ENCODE measurements around the gene LRRC41.

The LRRC41 gene

DNA sequence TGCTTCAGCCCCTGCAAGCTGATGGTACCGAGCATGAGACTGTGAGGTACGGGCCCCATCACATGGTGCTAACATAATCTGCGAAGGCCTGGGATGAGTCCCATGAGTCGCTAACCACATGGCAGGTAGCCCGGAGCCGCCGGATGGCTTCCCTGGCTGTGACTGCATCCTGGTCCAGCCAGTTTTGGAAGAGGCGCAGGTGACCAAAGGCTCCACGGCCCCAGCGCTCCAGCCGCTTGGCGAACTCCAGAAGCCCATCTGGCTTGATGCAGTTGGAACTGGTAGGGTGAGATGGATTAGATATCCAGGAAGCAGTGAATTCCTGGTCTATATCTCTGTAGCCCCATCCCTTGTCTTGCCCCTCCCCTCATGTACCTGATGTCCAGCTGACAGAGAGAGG, 24.6 kb downstream of the LRRC41 start:
- H3K27me3 ChIP-seq (replicated peaks) = no peaks in the 10 kb centered on the region
- peaks cover 34% of the 10 kb centered on the region for H3K36me3 ChIP-seq (replicated peaks)

DNA sequence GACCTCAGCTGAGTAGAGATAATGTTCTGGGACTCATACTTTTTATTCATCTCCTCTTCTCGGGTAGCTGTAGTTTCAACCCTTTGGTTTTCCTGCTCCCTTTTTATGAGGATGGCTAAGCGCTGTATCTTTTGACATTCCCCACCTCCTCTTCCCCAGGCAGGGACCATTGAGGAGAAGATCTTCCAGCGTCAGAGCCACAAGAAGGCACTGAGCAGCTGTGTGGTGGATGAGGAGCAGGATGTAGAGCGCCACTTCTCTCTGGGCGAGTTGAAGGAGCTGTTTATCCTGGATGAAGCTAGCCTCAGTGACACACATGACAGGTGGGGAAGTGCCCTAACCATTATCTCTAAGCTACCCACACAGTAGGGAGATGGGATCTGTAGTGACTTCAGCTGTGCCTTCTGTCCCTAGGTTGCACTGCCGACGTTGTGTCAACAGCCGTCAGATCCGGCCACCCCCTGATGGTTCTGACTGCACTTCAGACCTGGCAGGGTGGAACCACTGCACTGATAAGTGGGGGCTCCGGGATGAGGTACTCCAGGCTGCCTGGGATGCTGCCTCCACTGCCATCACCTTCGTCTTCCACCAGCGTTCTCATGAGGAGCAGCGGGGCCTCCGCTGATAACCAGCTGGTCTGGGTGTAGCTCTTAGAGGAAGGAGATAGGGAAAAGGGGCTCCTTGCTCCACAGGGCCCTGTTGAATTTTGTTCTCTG, 25.6 kb downstream of the LRRC41 start:
- no peak overlapping the region for H3K4me3 ChIP-seq (ENCODE audit: low read depth, low read length)
- no peak for DNase-seq
- in situ Hi-C loops (cut with HindIII; ENCODE audit: low pct_ligation_motif_present, low sequenced_read_pairs) = no loop called here
- H3K36me3 ChIP-seq (replicated peaks) = peaks cover 28% of the 10 kb centered on the region
- no peak overlapping the region for H3K27ac ChIP-seq
- H3K27me3 ChIP-seq (replicated peaks) = no peaks in the 10 kb centered on the region
- TF ChIP-seq, protein P1, sequence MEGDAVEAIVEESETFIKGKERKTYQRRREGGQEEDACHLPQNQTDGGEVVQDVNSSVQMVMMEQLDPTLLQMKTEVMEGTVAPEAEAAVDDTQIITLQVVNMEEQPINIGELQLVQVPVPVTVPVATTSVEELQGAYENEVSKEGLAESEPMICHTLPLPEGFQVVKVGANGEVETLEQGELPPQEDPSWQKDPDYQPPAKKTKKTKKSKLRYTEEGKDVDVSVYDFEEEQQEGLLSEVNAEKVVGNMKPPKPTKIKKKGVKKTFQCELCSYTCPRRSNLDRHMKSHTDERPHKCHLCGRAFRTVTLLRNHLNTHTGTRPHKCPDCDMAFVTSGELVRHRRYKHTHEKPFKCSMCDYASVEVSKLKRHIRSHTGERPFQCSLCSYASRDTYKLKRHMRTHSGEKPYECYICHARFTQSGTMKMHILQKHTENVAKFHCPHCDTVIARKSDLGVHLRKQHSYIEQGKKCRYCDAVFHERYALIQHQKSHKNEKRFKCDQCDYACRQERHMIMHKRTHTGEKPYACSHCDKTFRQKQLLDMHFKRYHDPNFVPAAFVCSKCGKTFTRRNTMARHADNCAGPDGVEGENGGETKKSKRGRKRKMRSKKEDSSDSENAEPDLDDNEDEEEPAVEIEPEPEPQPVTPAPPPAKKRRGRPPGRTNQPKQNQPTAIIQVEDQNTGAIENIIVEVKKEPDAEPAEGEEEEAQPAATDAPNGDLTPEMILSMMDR (IDR thresholded peaks at IDR 0.05; ENCODE audit: low read depth, low read length, missing control alignments) = no peak

More for the DNA sequence above, 24.6 kb downstream of the LRRC41 start:
- no peak for DNase-seq
- Histone ChIP-seq H3K4me3 (ENCODE audit: low read depth, low read length) (no peak overlapping the region), H3K27ac (no peak overlapping the region)
- in situ Hi-C loops (cut with HindIII; ENCODE audit: low pct_ligation_motif_present, low sequenced_read_pairs) = no loop called here
- TF ChIP-seq, protein P1 (IDR thresholded peaks at IDR 0.05; ENCODE audit: low read depth, low read length, missing control alignments) = no peak

DNA sequence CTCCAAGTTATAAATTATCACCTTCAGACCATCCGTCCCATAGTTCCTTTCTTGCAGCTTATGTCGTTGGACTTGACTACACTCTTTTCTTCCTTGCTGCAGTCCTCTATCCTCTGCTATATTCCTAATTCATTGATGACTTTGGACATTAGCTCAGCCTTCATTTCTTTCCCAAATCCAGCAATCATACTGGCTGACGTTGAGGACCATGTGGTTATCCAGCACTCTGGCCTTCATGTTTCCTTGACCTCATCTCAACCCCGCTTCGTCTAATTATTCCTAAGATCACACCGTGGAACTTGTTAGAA, 28.4 kb downstream of the LRRC41 start:
- DNase-seq = no peak
- H3K27me3 ChIP-seq (replicated peaks) = no peaks in the 10 kb centered on the region
- H3K27ac ChIP-seq = no peak overlapping the region
- no peak overlapping the region for H3K4me3 ChIP-seq (ENCODE audit: low read depth, low read length)
- H3K36me3 ChIP-seq (replicated peaks) = peaks cover 9% of the 10 kb centered on the region
- TF ChIP-seq, protein P1 (IDR thresholded peaks at IDR 0.05; ENCODE audit: low read depth, low read length, missing control alignments) = no peak
- in situ Hi-C loops (cut with HindIII; ENCODE audit: low pct_ligation_motif_present, low sequenced_read_pairs) = no loop called here

DNA sequence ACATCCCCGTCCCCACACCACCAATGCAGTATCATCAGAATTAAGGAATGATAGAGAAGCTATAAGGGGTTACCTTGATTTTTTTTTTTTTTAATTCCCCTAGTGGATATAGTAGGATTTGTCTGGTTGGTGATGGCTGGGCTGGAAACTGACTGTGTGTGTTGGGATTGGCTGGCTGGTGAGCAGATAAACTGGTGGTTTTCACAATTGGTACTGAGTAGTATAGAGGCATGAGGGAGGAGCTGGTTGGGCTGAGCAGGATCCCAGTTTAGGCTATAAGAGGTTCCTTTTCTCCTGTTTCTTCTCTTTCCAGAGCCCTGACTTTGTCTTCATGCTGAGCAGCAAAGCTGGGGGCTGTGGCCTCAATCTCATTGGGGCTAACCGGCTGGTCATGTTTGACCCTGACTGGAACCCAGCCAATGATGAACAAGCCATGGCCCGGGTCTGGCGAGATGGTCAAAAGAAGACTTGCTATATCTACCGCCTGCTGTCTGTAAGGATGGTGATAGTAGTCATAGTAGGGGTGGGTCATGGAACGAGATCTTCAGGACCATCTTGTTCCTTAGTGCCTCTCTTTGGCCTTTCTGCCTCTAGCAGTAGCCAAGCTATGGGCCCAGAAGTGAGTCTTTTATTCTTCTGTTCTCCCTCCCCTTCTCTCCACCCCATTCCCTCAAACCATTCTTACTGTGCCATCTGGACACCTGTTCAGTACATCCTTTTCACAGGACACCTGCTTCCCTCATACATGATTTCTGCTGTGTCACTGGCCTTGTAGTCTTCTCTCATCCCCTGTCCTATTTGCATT, 29.0 kb downstream of the LRRC41 start:
- in situ Hi-C loops (cut with HindIII; ENCODE audit: low pct_ligation_motif_present, low sequenced_read_pairs) = no loop called here
- Histone ChIP-seq H3K4me3 (ENCODE audit: low read depth, low read length) (no peak overlapping the region), H3K36me3 (replicated peaks) (peaks cover 7% of the 10 kb centered on the region), H3K27ac (no peak overlapping the region), H3K27me3 (replicated peaks) (no peaks in the 10 kb centered on the region)
- TF ChIP-seq, protein P1 (IDR thresholded peaks at IDR 0.05; ENCODE audit: low read depth, low read length, missing control alignments) = no peak
- DNase-seq = no peak

DNA sequence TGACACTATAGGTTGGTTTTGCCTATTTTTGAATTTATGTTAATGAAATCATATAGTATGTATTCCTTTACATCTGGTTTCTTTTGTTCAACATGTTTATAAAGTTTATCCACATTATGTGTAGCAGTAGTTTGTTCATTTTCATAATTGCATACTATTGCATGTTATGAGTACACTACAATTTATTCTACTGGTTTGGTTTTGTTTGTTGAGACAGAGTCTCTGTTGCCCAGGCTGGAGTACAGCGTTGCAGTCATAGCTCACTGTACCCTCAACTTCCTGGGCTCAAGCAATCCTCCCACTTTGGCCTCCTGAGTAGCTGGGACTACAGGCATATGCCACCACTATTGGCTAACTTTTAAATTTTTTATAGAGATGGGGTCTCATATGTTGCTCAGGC, 34.8 kb downstream of the LRRC41 start:
- in situ Hi-C loops (cut with HindIII; ENCODE audit: low pct_ligation_motif_present, low sequenced_read_pairs) = no loop called here
- Histone ChIP-seq H3K27me3 (replicated peaks) (no peaks in the 10 kb centered on the region), H3K36me3 (replicated peaks) (no peaks in the 10 kb centered on the region), H3K4me3 (ENCODE audit: low read depth, low read length) (no peak overlapping the region), H3K27ac (no peak overlapping the region)
- TF ChIP-seq, protein P1 (IDR thresholded peaks at IDR 0.05; ENCODE audit: low read depth, low read length, missing control alignments) = no peak
- no peak for DNase-seq
